GM19035 (cell line): ENCODE measurements around the gene COX7A2.

Experiments used
- ATAC-seq: cut with Tn5 transposase; IDR thresholded peaks from one replicate; pipeline ENCODE4 v1.9.1; 2021; ENCODE audit not compliant: unreplicated experiment

COX7A2 gene

GRCh38 chr6:75222261-75222660, 21.3 kb downstream of the COX7A2 start:
- no peak for ATAC-seq

DNA sequence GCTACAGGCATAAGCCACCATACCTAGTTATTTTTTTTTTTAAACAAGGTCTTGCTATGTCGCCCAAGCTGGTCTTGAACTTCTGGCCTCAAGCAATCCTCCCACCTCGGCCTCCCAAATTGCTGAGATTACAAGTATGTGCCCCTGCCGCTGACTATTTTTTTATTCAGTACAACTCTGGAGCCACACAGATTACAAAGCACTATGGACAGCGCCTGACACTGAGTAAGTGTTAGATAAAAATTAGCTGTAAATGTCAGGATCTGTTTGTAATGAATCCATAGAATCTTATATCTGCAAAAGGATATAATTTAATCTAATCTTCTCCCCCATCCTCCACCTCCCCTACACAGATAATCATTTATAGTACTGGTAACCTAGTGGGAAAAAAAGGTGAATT, 22.5 kb downstream of the COX7A2 start:
- ATAC-seq: no peak

DNA sequence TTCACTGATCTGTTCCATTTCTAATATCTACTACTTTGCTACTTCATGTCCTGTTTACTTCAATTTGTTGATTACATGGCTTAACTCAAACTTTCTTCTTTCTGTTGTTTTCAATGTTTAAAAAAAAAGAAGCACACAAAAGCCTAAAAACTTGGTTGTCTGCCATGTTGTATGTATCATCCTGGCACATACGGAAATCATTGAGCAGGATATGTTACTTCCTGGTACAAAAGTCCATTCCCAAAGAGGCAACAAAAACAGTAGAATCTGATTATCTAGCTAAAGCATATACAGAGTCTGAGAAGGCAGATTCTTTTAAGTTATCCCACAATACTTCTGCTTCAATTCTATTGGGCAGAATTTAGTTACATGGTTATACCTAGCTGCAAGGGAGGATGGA, 23.2 kb downstream of the COX7A2 start:
- no peak for ATAC-seq

DNA sequence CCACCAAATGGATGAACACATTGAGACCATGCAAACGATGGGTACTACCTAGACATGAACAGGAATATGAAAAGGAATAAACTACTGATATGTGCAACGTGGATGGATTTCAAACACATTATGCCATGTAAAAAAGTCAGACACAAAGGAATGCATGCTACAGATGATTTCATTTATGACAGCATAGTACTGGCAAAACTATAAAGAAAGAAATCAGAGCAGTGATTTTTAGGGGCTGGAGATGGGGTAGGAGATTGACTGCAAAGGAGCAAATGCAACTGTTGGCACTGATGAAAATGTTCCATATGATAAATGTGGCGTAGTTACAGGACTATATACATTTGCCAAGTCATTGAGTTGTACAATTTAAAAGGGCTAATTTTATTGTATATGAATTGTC, 24.3 kb downstream of the COX7A2 start:
- ATAC-seq: no peak

- ATAC-seq: no peak
Observed at GRCh38 chr6:75217193-75217592, 26.4 kb downstream of the COX7A2 start.

- ATAC-seq: no peak
Observed at GRCh38 chr6:75215291-75215690, 28.3 kb downstream of the COX7A2 start.

DNA sequence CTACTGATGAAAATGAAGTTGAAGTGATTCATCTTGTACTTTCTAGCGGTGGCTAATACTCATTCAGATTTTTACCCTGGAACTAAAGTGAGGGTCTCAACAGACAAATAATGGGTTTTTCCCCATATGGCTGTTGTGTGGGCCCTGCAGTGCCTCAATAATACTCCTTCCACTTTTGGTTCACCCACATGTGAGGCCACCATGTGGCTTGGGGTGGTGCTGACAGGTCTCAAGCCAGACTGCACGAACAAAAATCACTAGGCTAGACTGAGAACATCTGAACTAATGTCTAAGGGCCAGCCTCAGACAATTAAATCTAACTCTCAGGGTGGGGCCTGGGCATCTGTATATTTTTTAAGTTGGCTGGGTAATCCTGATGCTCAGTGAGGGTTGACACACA, 29.9 kb downstream of the COX7A2 start:
- ATAC-seq: peak; percentile 46

DNA sequence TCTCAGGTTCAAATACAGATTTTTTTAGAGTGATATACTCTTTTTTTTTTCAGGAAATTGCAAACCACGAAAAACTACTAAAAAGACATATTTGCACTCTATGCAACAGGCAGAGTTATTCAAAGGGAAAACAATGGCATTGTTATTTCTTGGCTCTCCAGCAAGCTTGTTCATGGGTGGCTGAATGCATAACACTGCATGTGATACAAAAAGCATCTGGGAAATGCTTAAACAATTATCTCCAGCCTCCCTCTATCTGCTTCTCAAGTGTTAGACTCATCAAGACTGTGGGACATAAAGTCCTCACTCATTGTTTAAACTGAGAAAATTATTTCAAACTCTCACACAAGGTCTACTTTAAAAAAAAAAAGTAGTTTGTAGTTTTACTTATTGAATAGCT, 30.5 kb downstream of the COX7A2 start:
- ATAC-seq: no peak

DNA sequence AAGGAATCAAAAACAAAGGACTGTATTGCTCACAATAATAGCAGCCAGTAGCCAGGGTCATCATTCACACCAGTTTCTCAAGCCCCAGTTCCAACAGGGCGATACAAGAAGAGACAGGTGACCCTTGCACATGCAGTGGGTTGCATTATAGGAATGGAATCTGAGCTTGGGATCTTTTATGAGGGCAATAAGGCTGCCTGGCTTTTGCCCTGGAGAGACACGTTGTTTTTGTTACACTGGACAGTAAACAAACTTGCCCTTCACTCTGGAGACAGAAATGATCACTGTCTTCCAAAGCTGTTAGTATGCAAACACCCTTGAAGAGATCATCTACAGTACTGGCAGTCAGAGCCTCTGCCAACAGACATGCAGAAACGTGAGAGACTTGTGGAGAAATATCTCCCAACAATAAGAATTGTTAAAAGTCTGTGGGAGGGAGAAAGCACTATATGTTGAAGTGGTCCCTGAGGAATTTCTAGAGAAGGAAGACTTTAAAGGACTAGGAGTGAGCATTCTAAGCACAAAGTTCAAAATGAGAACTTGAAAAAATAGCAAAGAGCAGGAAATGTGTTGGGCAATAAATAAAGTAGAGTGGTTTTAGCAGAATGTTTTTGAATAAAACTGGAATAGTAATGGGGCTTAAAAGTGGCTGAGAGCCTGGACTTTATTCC, 31.5 kb downstream of the COX7A2 start:
- ATAC-seq: no peak

- no peak for ATAC-seq
Observed at GRCh38 chr6:75210885-75211739, 32.5 kb downstream of the COX7A2 start.

- ATAC-seq: no peak
Observed at GRCh38 chr6:75209184-75209723, 34.3 kb downstream of the COX7A2 start.

DNA sequence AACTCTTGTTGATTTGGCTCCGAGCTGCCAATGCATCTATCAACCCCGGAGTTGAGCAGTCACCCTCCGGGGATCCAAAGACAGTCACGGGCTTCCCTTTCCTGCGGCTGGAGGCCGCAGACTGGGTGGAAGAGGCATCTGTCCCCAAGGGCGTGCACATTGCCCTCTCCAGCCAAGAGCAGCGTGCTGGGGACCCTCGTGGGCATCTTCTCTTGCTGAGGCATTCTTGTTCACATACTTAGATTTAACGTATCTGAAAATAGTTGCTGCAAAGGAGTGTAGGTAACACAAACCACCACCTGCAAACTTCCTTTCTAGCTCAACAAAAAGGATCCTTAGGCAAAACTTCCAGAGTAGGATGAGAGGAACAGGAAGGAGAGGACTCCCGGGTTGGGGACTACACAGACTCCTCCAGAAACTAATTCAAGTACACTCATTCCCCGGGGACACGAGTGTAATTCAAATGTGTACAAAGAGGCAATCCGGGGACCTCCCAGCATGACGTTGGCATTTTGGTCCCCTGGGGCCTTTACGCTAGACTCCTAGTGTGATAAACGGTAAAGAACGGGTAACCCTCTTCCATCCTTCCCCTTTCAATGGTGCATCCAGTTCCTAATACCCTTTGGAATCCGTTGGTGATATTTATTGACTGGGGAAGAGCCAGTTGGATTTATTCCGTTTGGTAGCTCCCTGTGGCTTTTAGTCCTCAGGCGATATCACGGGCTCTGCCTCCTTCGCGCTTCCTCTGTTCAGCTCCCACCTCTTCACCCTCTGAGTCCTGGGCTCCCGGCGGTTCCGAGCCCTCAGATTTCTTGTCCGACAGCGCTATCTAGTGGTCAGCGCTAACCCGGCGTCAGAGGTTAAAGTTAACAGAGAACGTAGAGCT, 35.1 kb downstream of the COX7A2 start:
- peak; percentile 78 for ATAC-seq

- no peak for ATAC-seq
Observed at GRCh38 chr6:75206576-75207342, 36.8 kb downstream of the COX7A2 start.

GRCh38 chr6:75205776-75206575, 37.6 kb downstream of the COX7A2 start, which contains the start of gene COL12A1:
COL12A1 (minus strand) TSS chr6:75206053; CDS start chr6:75202792, 3,261 bp downstream.
- no peak for ATAC-seq

DNA sequence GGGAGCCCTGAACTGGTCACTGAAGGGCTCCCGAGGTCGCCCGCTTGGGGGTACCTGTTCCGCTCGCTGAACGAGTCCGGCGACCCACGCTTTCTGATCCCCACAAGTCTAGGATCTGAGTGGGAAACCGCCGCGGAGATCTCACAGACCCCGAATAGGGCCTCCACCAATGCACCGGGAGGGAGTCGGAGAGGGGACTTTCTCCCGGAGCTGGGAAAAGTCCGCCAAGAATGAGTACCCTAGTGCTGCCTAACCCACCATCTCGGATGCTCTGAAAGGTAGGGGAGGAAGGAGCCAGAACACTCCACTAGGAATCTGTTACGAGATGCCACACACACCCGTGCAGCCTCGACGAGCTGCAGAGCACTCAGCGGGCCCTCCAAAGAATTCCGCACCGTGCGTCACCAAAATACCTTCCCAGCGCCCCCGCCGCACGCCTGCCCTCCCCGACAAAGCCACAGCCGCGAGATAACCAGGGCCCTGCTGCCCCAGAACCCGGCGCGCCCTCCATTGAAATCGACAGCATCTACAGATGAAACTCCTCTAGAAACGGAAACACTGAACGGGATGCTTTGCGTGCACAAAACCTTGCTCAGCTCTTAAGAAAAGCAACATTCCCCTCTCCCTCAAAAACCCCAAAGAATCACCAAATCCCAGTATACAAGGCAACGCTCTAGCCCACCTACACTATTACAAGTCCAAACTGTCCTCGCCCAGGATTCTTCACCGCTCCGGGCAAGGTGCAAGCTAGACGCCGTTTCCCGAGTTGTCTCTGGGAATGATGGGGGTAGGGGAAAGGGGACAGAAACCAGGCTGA, 38.4 kb downstream of the COX7A2 start:
- ATAC-seq: no peak

- ATAC-seq: no peak
Observed at GRCh38 chr6:75204217-75204958, 39.2 kb downstream of the COX7A2 start.

- no peak for ATAC-seq
Observed at GRCh38 chr6:75203721-75204120, 39.9 kb downstream of the COX7A2 start.

- ATAC-seq: no peak
Observed at GRCh38 chr6:75202676-75203131, 40.9 kb downstream of the COX7A2 start.
